Esophagus squamous epithelium (tissue), 5 donors: ENCODE data around the gene FANCD2OS. TPM values are rescaled to one million over a fixed set of nuclear protein-coding genes. Genes with fewer than 3 reads are reported as not detected.
A peak's percentile ranks its signal among the peaks of the same experiment; 100 is the strongest.
"Not testable (repeated sequence)": the region's sequence is repeated elsewhere in the genome, so short reads cannot be mapped to it uniquely, and the experiment has no call there.

ENCODE experiments used
- DNase-seq: peaks from one replicate; lab custom pipeline; 2025; lab: John Stamatoyannopoulos, UW
- H3K27ac ChIP-seq, 4 donors: fragments of 200-600 bp; sonication (generic); one replicate each; pipeline ENCODE4 v1.5.1; 2016 to 2019; ENCODE audit warnings: mild to moderate bottlenecking in 1 of 4
- H3K27me3 ChIP-seq, 4 donors: fragments of 200-600 bp; sonication (generic); 1 replicate in 3 of 4; 2 replicates in 1 of 4; pipeline versions ENCODE4 v1.5.1 to v1.6.0; 2017 to 2021; ENCODE audit warnings: antibody characterized with exemption in 1 of 4
- H3K36me3 ChIP-seq, 3 donors: fragments of 200-600 bp; sonication (generic); one replicate each; pipeline ENCODE4 v1.5.1; 2016 to 2019
- H3K4me1 ChIP-seq, 3 donors: fragments of 200-600 bp; sonication (generic); one replicate each; pipeline ENCODE4 v1.5.1; 2017 to 2019
- H3K4me3 ChIP-seq, 4 donors: fragments of 200-600 bp; sonication (generic); 1 replicate in 3 of 4; 2 replicates in 1 of 4; pipeline ENCODE4 v1.5.1; 2016 to 2019; ENCODE audit warnings: mild to moderate bottlenecking in 2 of 4, moderate library complexity in 1 of 4
- H3K9me3 ChIP-seq, 3 donors: fragments of 200-600 bp; sonication (generic); one replicate each; pipeline ENCODE4 v1.5.1; 2016 to 2019
- CTCF ChIP-seq, 6 experiments: fragments of 450-650 bp in 4 of 6; fragments of 200-600 bp in 2 of 6; sonication (generic) in 2 of 6; IDR thresholded peaks; one replicate each; pipeline ENCODE4 v1.5.1; 2016 to 2019; ENCODE audit warnings: antibody characterized with exemption in 6 of 6, mild to moderate bottlenecking in 4 of 6, moderate library complexity in 4 of 6
- POLR2A ChIP-seq, 4 donors: fragments of 450-650 bp; IDR thresholded peaks; one replicate each; pipeline ENCODE4 v1.6.1; 2017; ENCODE audit warnings: antibody characterized with exemption in 4 of 4, mild to moderate bottlenecking in 4 of 4, moderate library complexity in 3 of 4
- WGBS, 2 donors: methylation state at CpG; one replicate each; pipeline ENCODE4 v1.1.5; 2018; 5-methylcytosine and 5-hydroxymethylcytosine counted together
- intact Hi-C: fragments of 100-400 bp; cut with DNase I; formaldehyde crosslinking; loops from one replicate; pipeline ENCODE4 v1.15.0; 2022
- total RNA-seq, 4 donors: library from RNA; depleted of rRNA; stranded (reverse); fragments of >200 nt; gene quantifications; one replicate each; pipeline ENCODE4 v1.1.0, GENCODE V29; 2016
- donor health status: DM: yes; HTN: yes; CAD: no.

FANCD2OS gene
- total RNA-seq, 4 donors from 2014 or later = not detected

- no peaks in the 10 kb centered on the region for H3K9me3 ChIP-seq
- H3K36me3 ChIP-seq = peaks cover 0 to 3% (median 0%) of the 10 kb centered on the region in 3 donors
- H3K27me3 ChIP-seq = no peaks in the 10 kb centered on the region
- H3K27ac ChIP-seq = peak overlapping the region; percentile 67 to 84 (median 76)
- no peak overlapping the region for H3K4me3 ChIP-seq
- WGBS, 2 donors = 56 to 71% methylated on average over 1 of the region's 1 CpG
- intact Hi-C loops = no loop called here
- H3K4me1 ChIP-seq = peaks cover 0 to 29% (median 0%) of the 10 kb centered on the region in 3 donors
- no peak for DNase-seq
- TF ChIP-seq CTCF (IDR thresholded peaks at IDR 0.05) = no peak
Observed at GRCh38 chr3:10085738-10086137, 22.3 kb downstream of the FANCD2OS start.

GRCh38 chr3:10081871-10082270 is 26.2 kb downstream of the FANCD2OS start:
- WGBS, 2 donors = 89 to 97% methylated on average over 4 of the region's 4 CpGs
- DNase-seq = no peak
- no peak overlapping the region for H3K4me3 ChIP-seq
- no peaks in the 10 kb centered on the region for H3K9me3 ChIP-seq
- H3K4me1 ChIP-seq = peaks cover 0 to 16% (median 0%) of the 10 kb centered on the region in 3 donors
- TF ChIP-seq CTCF (IDR thresholded peaks at IDR 0.05) (no peak), POLR2A (IDR thresholded peaks at IDR 0.05) (no peak)
- intact Hi-C loops = no loop called here
- no peaks in the 10 kb centered on the region for H3K36me3 ChIP-seq
- no peaks in the 10 kb centered on the region for H3K27me3 ChIP-seq
- H3K27ac ChIP-seq = no peak overlapping the region

GRCh38 chr3:10074666-10075065 is 33.4 kb downstream of the FANCD2OS start:
- no peaks in the 10 kb centered on the region for H3K4me1 ChIP-seq

GRCh38 chr3:10070077-10070476 is 38.0 kb downstream of the FANCD2OS start:
- H3K4me3 ChIP-seq, H3K4me1 ChIP-seq, intact Hi-C loops, DNase-seq, H3K27ac ChIP-seq, H3K27me3 ChIP-seq, H3K9me3 ChIP-seq: not testable (repeated sequence)
- WGBS, 2 donors = no CpG with 5 or more reads among the region's 33 CpGs
- H3K36me3 ChIP-seq = peaks cover 0 to 17% (median 0%) of the 10 kb centered on the region in 3 donors

More at GRCh38 chr3:10074666-10075065, 33.4 kb downstream of the FANCD2OS start:
- intact Hi-C loops = no loop called here
- no peak for DNase-seq
- Histone ChIP-seq H3K9me3 (no peaks in the 10 kb centered on the region), H3K36me3 (no peaks in the 10 kb centered on the region), H3K27ac (no peak overlapping the region), H3K4me3 (no peak overlapping the region), H3K27me3 (no peaks in the 10 kb centered on the region)
- TF ChIP-seq POLR2A (IDR thresholded peaks at IDR 0.05) (no peak), CTCF (IDR thresholded peaks at IDR 0.05) (no peak)

- Histone ChIP-seq H3K36me3 (no peaks in the 10 kb centered on the region), H3K27me3 (no peaks in the 10 kb centered on the region), H3K9me3 (no peaks in the 10 kb centered on the region), H3K4me3 (no peak overlapping the region), H3K27ac (no peak overlapping the region), H3K4me1 (no peaks in the 10 kb centered on the region)
- 96 to 97% methylated on average over 4 of the region's 4 CpGs for WGBS, 2 donors
- TF ChIP-seq CTCF (IDR thresholded peaks at IDR 0.05) (no peak), POLR2A (IDR thresholded peaks at IDR 0.05) (no peak)
- DNase-seq = no peak
- intact Hi-C loops = no loop called here
Observed at GRCh38 chr3:10055097-10055496, 53.0 kb downstream of the FANCD2OS start.

Other genes with a start within 250 kb of the FANCD2OS start
- not detected for gene CIDEC, start 228.0 kb downstream of the FANCD2OS start, total RNA-seq
- 10 to 100 TPM; 24.7 to 40.8 (median 33.3) TPM for gene JAGN1, start 217.6 kb downstream of the FANCD2OS start, total RNA-seq
- gene IL17RE, start 205.4 kb downstream of the FANCD2OS start, total RNA-seq = 10 to 100 TPM in 3 of 4 donors, 1 to 10 TPM in 1; 7.5 to 15.3 (median 12.1) TPM
- 10 to 100 TPM; 30.6 to 48.7 (median 37.4) TPM for gene IL17RC, start 191.2 kb downstream of the FANCD2OS start, total RNA-seq
- 10 to 100 TPM; 10.8 to 17.0 (median 13.8) TPM for gene CRELD1, start 174.4 kb downstream of the FANCD2OS start, total RNA-seq
- 1 to 10 TPM in 2 of 4 donors, under 1 TPM in 2; 0.72 to 1.9 (median 1.0) TPM for gene PRRT3, start 155.8 kb downstream of the FANCD2OS start, total RNA-seq
- gene EMC3, start 121.4 kb downstream of the FANCD2OS start, total RNA-seq = 100 to 1,000 TPM in 1 of 4 donors, 10 to 100 TPM in 3; 36.4 to 113 (median 82.5) TPM
- 10 to 100 TPM in 2 of 4 donors, 1 to 10 TPM in 2; 3.8 to 15.5 (median 11.1) TPM for gene FANCD2, start 81.8 kb downstream of the FANCD2OS start, total RNA-seq
- 100 to 1,000 TPM in 2 of 4 donors, 10 to 100 TPM in 2; 52.0 to 134 (median 100) TPM for gene BRK1, start 7.4 kb upstream of the FANCD2OS start, total RNA-seq
- 10 to 100 TPM; 30.4 to 38.7 (median 34.4) TPM for gene VHL, start 33.5 kb upstream of the FANCD2OS start, total RNA-seq
- 10 to 100 TPM in 2 of 4 donors, 1 to 10 TPM in 2; 4.4 to 23.3 (median 9.6) TPM for gene IRAK2, start 56.7 kb upstream of the FANCD2OS start, total RNA-seq
- gene TATDN2, start 140.2 kb upstream of the FANCD2OS start, total RNA-seq = 10 to 100 TPM; 12.6 to 20.6 (median 17.1) TPM
- 1 to 10 TPM in 1 of 4 donors, under 1 TPM in 1, not detected in 2; 0.38 to 1.5 TPM for gene GHRL, start 184.7 kb upstream of the FANCD2OS start, total RNA-seq
- 100 to 1,000 TPM in 2 of 4 donors, 10 to 100 TPM in 2; 80.3 to 109 (median 94.7) TPM for gene SEC13, start 212.9 kb upstream of the FANCD2OS start, total RNA-seq